ENCODE results near the gene CCDC201.
"Not testable (repeated sequence)": the region's sequence is repeated elsewhere in the genome, so short reads cannot be mapped to it uniquely, and the experiment has no call there.

The CCDC201 gene

GRCh38 chr7:45869426-45869825, 3.5 kb downstream of the CCDC201 start:
- Mint-ChIP-seq H3K9me3 (no peaks in the 10 kb centered on the region), H3K36me3 (no peaks in the 10 kb centered on the region), H3K4me1 (no peaks in the 10 kb centered on the region), H3K4me3 (no peak overlapping the region), H3K27ac (no peak overlapping the region)
- no peak for ATAC-seq
- no peak for DNase-seq (ENCODE audit: low spot score in 2 of 2)

- Mint-ChIP-seq H3K9me3 (no peaks in the 10 kb centered on the region), H3K36me3 (no peaks in the 10 kb centered on the region), H3K4me1 (no peaks in the 10 kb centered on the region), H3K27ac (no peak overlapping the region), H3K4me3 (no peak overlapping the region)
- DNase-seq (ENCODE audit: low spot score in 2 of 2) = no peak
- ATAC-seq = no peak
Measured at GRCh38 chr7:45867471-45867870, 5.4 kb downstream of the CCDC201 start.

DNA sequence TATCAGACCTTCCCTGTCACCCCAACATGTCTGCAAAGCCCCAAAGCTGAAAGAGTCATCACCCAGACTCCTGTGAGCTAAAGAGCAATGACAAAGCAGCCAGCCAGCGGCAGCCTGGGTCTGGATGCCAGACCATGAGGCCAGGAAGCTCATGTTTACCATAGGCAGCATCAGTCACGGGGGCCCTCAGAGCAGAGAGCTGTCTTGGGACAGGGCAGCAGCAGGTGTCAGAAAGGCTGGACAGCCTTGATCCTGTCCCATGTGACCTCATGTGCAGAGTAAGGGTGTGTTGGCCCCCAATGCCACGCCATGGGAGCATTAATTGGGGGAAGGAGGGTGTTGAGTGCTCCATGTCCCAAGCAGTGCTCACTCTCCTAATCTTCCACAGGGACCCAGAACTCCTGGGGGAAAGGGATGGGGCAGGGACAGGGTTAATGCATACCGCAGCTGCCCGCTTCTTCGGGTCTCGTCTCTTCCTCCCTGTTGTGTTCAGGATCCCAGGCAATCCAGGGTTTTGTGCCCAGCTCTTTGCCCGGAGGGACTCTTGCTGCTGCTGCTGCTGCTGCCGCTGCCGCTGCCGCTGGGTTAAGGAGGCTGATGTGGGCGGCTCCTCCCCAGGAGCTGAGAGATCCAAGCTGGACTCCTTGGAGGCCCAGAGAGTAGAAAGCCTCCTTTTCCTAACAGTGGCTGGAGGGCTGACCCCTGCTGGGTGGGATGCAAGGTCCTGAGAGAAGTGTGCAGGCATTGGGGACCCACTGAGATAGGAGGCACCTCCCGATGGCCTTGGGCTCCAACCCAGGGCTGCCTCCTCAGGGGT, 7.1 kb downstream of the CCDC201 start:
- DNase-seq (ENCODE audit: low spot score in 2 of 2) (no peak), ATAC-seq (peak; percentile 4)
- H3K36me3 Mint-ChIP-seq = no peaks in the 10 kb centered on the region
- H3K4me1 Mint-ChIP-seq = no peaks in the 10 kb centered on the region
- H3K9me3 Mint-ChIP-seq = no peaks in the 10 kb centered on the region
- no peak overlapping the region for H3K4me3 Mint-ChIP-seq
- no peak overlapping the region for H3K27ac Mint-ChIP-seq

- no peak for DNase-seq (ENCODE audit: low spot score in 2 of 2)
- H3K4me1 Mint-ChIP-seq = no peaks in the 10 kb centered on the region
- no peak for ATAC-seq
- H3K4me3 Mint-ChIP-seq = no peak overlapping the region
- no peaks in the 10 kb centered on the region for H3K36me3 Mint-ChIP-seq
- H3K27ac Mint-ChIP-seq = no peak overlapping the region
- no peaks in the 10 kb centered on the region for H3K9me3 Mint-ChIP-seq
Measured at GRCh38 chr7:45863715-45864114, 9.2 kb downstream of the CCDC201 start.

- not testable (repeated sequence) for H3K4me1 Mint-ChIP-seq; H3K36me3 Mint-ChIP-seq; H3K9me3 Mint-ChIP-seq; ATAC-seq; H3K27ac Mint-ChIP-seq; H3K4me3 Mint-ChIP-seq; DNase-seq (ENCODE audit: low spot score in 2 of 2)
Measured at GRCh38 chr7:45856888-45857287, 16.0 kb downstream of the CCDC201 start.

DNA sequence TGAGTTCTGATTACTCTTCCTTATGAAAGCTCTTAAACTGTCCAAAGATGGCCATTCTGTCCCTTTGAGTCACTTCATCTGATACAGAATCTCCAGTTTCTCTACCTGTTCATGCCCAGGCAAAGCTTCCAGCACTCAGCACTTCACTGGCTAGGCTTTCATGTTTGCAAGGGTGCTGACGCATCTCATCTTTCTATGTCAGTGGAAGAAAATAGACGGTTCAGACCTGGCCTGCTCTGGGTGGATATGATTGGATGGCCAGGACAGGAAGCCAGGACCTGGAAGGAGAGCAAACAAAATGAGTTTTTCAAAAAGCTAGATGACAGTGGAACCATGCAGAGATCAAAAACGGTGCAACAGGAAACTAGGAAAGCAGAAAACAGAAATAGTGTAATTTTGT, 17.2 kb downstream of the CCDC201 start:
- not testable (repeated sequence) for H3K4me3 Mint-ChIP-seq; H3K36me3 Mint-ChIP-seq; H3K9me3 Mint-ChIP-seq; DNase-seq (ENCODE audit: low spot score in 2 of 2); H3K4me1 Mint-ChIP-seq; H3K27ac Mint-ChIP-seq; ATAC-seq

GRCh38 chr7:45853491-45853890, 19.4 kb downstream of the CCDC201 start:
- not testable (repeated sequence) for H3K4me3 Mint-ChIP-seq; H3K27ac Mint-ChIP-seq; H3K36me3 Mint-ChIP-seq; H3K9me3 Mint-ChIP-seq; H3K4me1 Mint-ChIP-seq; ATAC-seq; DNase-seq (ENCODE audit: low spot score in 2 of 2)

GRCh38 chr7:45852984-45853383, 19.9 kb downstream of the CCDC201 start:
- not testable (repeated sequence) for H3K36me3 Mint-ChIP-seq; DNase-seq (ENCODE audit: low spot score in 2 of 2); H3K4me3 Mint-ChIP-seq; H3K4me1 Mint-ChIP-seq; H3K27ac Mint-ChIP-seq; H3K9me3 Mint-ChIP-seq; ATAC-seq

- not testable (repeated sequence) for ATAC-seq; DNase-seq (ENCODE audit: low spot score in 2 of 2); H3K9me3 Mint-ChIP-seq; H3K36me3 Mint-ChIP-seq; H3K27ac Mint-ChIP-seq; H3K4me3 Mint-ChIP-seq; H3K4me1 Mint-ChIP-seq
Measured at GRCh38 chr7:45848734-45849133, 24.1 kb downstream of the CCDC201 start.

DNA sequence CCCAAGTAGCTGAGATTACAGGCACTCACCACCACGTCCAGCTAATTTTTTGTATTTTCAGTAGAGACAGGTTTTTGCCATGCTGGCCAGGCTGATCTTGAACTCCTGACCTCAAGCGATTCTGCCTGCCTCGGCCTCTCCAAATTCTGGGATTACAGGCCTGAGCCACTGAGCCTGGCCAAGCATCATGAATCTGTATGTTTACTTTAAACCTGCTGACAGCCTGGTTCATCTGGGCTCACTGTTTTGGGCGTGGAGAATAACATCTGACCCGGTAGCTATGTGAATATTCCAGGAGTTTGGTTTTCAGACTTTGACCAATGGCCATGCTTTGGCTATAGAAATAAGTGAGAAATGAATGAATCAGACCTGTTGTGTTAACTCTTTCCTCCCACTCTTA, 26.3 kb downstream of the CCDC201 start:
- not testable (repeated sequence) for ATAC-seq; H3K27ac Mint-ChIP-seq; DNase-seq (ENCODE audit: low spot score in 2 of 2); H3K36me3 Mint-ChIP-seq; H3K9me3 Mint-ChIP-seq; H3K4me1 Mint-ChIP-seq; H3K4me3 Mint-ChIP-seq

DNA sequence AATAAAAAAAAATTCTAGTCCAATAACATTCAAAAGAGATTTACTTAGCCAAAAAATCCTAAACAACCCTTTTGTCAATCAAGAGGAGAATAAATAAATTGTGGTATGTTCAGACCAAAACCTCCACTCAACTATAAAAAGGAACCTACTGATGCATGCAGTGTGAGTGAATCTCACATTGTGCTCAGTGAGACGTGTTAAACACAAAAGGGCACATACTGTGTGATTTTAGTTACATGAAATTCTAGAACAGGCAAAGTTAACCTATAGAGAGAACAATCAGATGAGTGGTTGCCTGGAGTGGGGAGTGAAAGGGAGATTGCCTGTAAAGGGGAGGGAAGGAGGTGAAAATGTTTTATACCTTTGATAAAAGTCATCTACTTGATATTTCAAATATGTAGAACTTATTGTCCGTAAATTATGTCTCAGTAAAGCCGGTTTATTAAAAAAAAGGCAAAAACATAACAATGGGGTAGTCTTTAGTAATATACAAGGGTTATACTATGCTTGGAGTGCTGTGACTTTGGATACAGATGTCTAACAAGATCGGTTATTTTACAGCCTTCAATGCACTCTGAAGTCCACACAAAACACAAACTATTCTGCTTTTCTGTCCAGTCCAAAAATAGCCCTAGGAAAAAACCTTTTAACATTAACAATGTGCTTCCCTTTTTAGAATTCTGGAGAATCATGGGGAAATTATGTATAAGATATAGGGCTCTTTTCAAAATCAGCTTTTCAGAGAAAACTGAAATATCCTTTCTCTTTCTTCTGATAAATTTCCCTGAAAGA, 30.8 kb downstream of the CCDC201 start:
- H3K4me3 Mint-ChIP-seq; H3K4me1 Mint-ChIP-seq; H3K27ac Mint-ChIP-seq; H3K9me3 Mint-ChIP-seq; H3K36me3 Mint-ChIP-seq; DNase-seq (ENCODE audit: low spot score in 2 of 2); ATAC-seq: not testable (repeated sequence)

GRCh38 chr7:45838852-45839251, 34.0 kb downstream of the CCDC201 start:
- not testable (repeated sequence) for H3K36me3 Mint-ChIP-seq; H3K4me3 Mint-ChIP-seq; H3K27ac Mint-ChIP-seq; ATAC-seq; H3K4me1 Mint-ChIP-seq; DNase-seq (ENCODE audit: low spot score in 2 of 2); H3K9me3 Mint-ChIP-seq

DNA sequence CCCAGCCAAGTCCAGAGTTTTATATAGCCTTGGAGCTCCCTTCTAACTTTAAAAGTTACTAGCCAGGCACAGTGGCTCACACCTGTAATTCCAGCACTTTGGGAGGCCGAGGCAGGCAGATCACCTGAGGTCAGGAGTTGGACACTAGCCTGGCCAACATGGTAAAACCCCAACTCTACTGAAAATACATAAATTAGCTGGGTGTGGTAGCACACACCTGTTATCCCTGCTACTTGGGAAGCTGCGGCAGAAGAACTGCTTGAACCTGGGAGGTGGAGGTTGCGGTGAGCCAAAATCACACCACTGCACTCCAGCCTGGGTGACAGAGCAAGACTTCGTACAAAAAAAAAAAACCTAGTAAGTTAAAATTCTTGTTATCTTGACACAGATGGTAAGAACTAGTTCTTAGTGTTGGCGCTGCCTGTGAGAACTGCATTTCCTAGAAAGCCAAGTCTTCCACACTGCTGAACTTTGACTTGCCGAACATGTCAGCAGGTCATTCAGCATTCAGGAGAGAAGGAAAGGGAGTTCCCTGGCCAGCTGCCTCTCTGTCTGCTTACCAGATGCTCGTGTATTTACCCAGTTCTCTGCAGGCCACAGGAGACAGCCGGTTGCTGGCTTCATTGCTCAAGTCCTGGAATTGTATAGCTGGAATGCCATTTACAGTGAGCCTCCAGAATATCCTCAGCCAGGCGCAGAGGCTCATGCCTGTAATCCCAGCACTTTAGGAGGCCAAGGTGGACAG, 40.3 kb downstream of the CCDC201 start:
- H3K4me1 Mint-ChIP-seq, ATAC-seq, H3K9me3 Mint-ChIP-seq: not testable (repeated sequence)

GRCh38 chr7:45829846-45830245, 43.0 kb downstream of the CCDC201 start:
- not testable (repeated sequence) for H3K36me3 Mint-ChIP-seq; DNase-seq (ENCODE audit: low spot score in 2 of 2); H3K27ac Mint-ChIP-seq; H3K4me1 Mint-ChIP-seq; H3K4me3 Mint-ChIP-seq; H3K9me3 Mint-ChIP-seq; ATAC-seq

More for the DNA sequence above, 40.3 kb downstream of the CCDC201 start:
- DNase-seq (ENCODE audit: low spot score in 2 of 2); H3K36me3 Mint-ChIP-seq; H3K27ac Mint-ChIP-seq; H3K4me3 Mint-ChIP-seq: not testable (repeated sequence)

DNA sequence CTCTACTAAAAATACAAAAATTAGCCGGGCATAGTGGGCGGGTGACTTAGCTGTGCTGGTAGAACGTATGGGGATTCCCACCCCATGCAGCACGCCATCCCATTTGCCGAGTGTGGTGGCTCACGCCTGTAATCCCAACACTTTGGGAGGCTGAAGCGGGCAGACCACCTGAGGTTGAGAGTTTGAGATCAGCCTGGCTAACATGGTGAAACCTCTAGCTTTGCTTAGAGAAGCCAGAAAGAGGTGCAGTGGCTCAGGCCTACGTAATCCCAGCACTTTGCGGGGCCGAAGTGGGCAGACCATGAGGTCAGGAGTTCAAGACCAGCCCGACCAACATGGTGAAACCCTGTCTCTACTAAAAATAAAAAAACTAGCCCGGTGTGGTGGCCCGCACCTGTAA, 45.2 kb downstream of the CCDC201 start:
- not testable (repeated sequence) for H3K4me3 Mint-ChIP-seq; H3K27ac Mint-ChIP-seq; H3K36me3 Mint-ChIP-seq; H3K9me3 Mint-ChIP-seq; ATAC-seq; DNase-seq (ENCODE audit: low spot score in 2 of 2); H3K4me1 Mint-ChIP-seq
